Stimulated activated naive CD8-positive, alpha-beta T cell treated with anti-CD3 and anti-CD28 coated beads, Interleukin-15, Interleukin-2, amounts not matched to agents 100 U/mL and 50 U/mL, for 24 hours (primary cell): ENCODE measurements around the gene UBE2L3.
A peak's percentile ranks its signal among the peaks of the same experiment; 100 is the strongest.
"Not testable (repeated sequence)": the region's sequence is repeated elsewhere in the genome, so short reads cannot be mapped to it uniquely, and the experiment has no call there.

Experiments
- ATAC-seq: fragments of 150-1000 bp; cut with Tn5 transposase; one replicate; pipeline ENCODE4 v1.10.0; 2021
- DNase-seq: peaks from one replicate; pipeline ENCODE4 v3.0.0; 2021

The UBE2L3 gene

GRCh38 chr22:21602579-21602978 lies 35.1 kb downstream of the UBE2L3 start:
- ATAC-seq (no peak), DNase-seq (no peak)

- ATAC-seq: no peak
Observed at GRCh38 chr22:21603973-21604372, 36.5 kb downstream of the UBE2L3 start.

GRCh38 chr22:21605887-21606564 lies 38.5 kb downstream of the UBE2L3 start:
- DNase-seq (no peak), ATAC-seq (no peak)

More at GRCh38 chr22:21603973-21604372, 36.5 kb downstream of the UBE2L3 start:
- no peak for DNase-seq

- DNase-seq (no peak), ATAC-seq (no peak)
Observed at GRCh38 chr22:21606775-21607174, 39.3 kb downstream of the UBE2L3 start.

GRCh38 chr22:21609556-21610157 lies 42.1 kb downstream of the UBE2L3 start:
- ATAC-seq, DNase-seq: not testable (repeated sequence)

- no peak for DNase-seq
- no peak for ATAC-seq
Observed at GRCh38 chr22:21611210-21611977, 43.9 kb downstream of the UBE2L3 start.

GRCh38 chr22:21612858-21613257 lies 45.3 kb downstream of the UBE2L3 start:
- ATAC-seq (no peak), DNase-seq (no peak)

GRCh38 chr22:21613553-21614233 lies 46.2 kb downstream of the UBE2L3 start:
- ATAC-seq: no peak
- DNase-seq: no peak

GRCh38 chr22:21615731-21616130 lies 48.2 kb downstream of the UBE2L3 start:
- DNase-seq: no peak
- ATAC-seq: no peak

GRCh38 chr22:21617337-21617736 lies 49.8 kb downstream of the UBE2L3 start:
- not testable (repeated sequence) for ATAC-seq, DNase-seq

- no peak for DNase-seq
- ATAC-seq: no peak
Observed at GRCh38 chr22:21621025-21621424, 53.5 kb downstream of the UBE2L3 start.

- ATAC-seq (no peak), DNase-seq (no peak)
Observed at GRCh38 chr22:21622011-21622918, 54.8 kb downstream of the UBE2L3 start.

- no peak for DNase-seq
- no peak for ATAC-seq
Observed at GRCh38 chr22:21622919-21623647, 55.6 kb downstream of the UBE2L3 start.

- DNase-seq: no peak
- ATAC-seq: no peak
Observed at GRCh38 chr22:21623648-21623970, 56.1 kb downstream of the UBE2L3 start.

- ATAC-seq: no peak
- peak; percentile 72 for DNase-seq
Observed at GRCh38 chr22:21624120-21624879, 56.8 kb downstream of the UBE2L3 start.

GRCh38 chr22:21624880-21625791 lies 57.6 kb downstream of the UBE2L3 start:
- ATAC-seq (no peak), DNase-seq (no peak)

GRCh38 chr22:21626073-21626734 lies 58.7 kb downstream of the UBE2L3 start:
- ATAC-seq (no peak), DNase-seq (no peak)

GRCh38 chr22:21626735-21627469 lies 59.4 kb downstream of the UBE2L3 start:
- ATAC-seq: no peak
- no peak for DNase-seq
